GM18519 (cell line): ENCODE results near the gene COL27A1.

Experiments used
- ATAC-seq: cut with Tn5 transposase; IDR thresholded peaks from one replicate; pipeline ENCODE4 v1.9.1; 2021; ENCODE audit warnings: mild to moderate bottlenecking, moderate library complexity; ENCODE audit not compliant: unreplicated experiment, low FRiP score

COL27A1 gene

GRCh38 chr9:114141553-114142402, 13.6 kb upstream of the COL27A1 start:
- ATAC-seq = no peak

GRCh38 chr9:114143234-114143633, 12.1 kb upstream of the COL27A1 start:
- ATAC-seq = no peak

- no peak for ATAC-seq
Observed at GRCh38 chr9:114146735-114147134, 8.6 kb upstream of the COL27A1 start.

GRCh38 chr9:114149181-114149580, 6.2 kb upstream of the COL27A1 start:
- ATAC-seq = no peak

- no peak for ATAC-seq
Observed at GRCh38 chr9:114149765-114150340, 5.5 kb upstream of the COL27A1 start.

GRCh38 chr9:114150608-114151007, 4.7 kb upstream of the COL27A1 start:
- no peak for ATAC-seq

- ATAC-seq = no peak
Observed at GRCh38 chr9:114151426-114151956, 3.8 kb upstream of the COL27A1 start.

GRCh38 chr9:114153761-114154599, 1.4 kb upstream of the COL27A1 start:
- no peak for ATAC-seq

GRCh38 chr9:114154600-114155102, 686 bp upstream of the COL27A1 start:
- ATAC-seq = no peak

- no peak for ATAC-seq
Observed at GRCh38 chr9:114155995-114156656, 789 bp downstream of the COL27A1 start.

- no peak for ATAC-seq
Observed at GRCh38 chr9:114156657-114157421, 1.5 kb downstream of the COL27A1 start.

- no peak for ATAC-seq
Observed at GRCh38 chr9:114157516-114158176, 2.3 kb downstream of the COL27A1 start.

GRCh38 chr9:114158482-114159130, 3.3 kb downstream of the COL27A1 start:
- ATAC-seq = no peak

- no peak for ATAC-seq
Observed at GRCh38 chr9:114159691-114160090, 4.4 kb downstream of the COL27A1 start.

GRCh38 chr9:114161513-114161912, 6.2 kb downstream of the COL27A1 start:
- ATAC-seq = no peak

GRCh38 chr9:114163517-114163951, 8.2 kb downstream of the COL27A1 start:
- no peak for ATAC-seq

GRCh38 chr9:114164191-114164794, 9.0 kb downstream of the COL27A1 start:
- no peak for ATAC-seq
